Embryonic facial prominence (tissue), 1 donor: ENCODE results near the gene ANO3.
"Not testable (repeated sequence)": the region's sequence is repeated elsewhere in the genome, so short reads cannot be mapped to it uniquely, and the experiment has no call there.

Source experiments
- DNase-seq: peaks from one replicate; pipeline ENCODE4 v3.0.0-alpha.2; 2016; ENCODE audit errors: extremely low spot score

ANO3 gene

DNA sequence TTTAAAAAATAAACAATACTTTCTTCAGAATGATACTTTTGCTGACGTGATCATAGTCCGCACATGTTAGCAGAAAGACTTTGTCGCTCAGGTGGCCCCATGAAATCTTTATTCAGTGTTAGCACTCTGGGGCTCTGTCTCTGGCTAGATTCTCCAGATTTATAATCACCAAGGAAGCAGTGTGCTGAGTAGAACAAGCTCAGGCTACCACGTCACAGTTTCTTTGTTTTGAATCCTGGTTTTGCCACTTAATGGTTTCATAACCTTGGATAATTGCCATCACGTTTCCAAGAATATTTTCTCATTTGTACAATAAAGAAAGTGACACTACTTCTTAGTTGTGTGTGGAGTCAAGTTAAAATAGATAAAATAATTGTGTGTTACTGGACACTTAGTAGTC lies 244.0 kb downstream of the ANO3 start:
- DNase-seq = no peak

DNA sequence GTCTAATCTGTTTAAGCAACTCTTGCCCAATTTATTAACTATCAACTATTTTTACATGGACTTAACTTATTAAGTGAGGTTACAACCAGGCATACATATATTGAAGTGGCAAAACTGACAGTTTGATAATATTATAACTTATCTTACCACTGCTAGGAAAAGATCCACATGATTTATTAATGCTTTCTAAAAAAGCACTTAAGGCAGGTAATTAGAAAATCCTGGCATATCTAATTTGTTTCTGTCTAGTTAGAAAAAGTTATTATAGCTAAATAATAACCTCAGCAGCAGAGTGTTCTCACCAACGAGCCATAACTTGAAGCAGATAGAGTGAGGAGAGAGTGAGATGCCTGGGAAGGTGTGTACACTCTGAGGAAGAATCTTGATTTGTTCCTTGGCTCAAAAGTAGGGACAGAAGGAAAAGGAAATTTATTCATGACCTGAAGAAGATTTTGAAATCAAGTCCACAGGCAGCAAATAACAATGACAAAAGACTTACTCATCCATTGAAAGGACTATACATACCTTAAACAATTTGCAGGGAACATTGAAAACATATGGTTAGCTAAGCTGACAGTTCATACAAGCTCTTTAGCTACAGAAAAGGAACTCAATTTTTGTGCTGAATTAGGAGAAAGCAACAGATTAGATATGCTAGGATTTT lies 247.2 kb downstream of the ANO3 start:
- DNase-seq = no peak

DNA sequence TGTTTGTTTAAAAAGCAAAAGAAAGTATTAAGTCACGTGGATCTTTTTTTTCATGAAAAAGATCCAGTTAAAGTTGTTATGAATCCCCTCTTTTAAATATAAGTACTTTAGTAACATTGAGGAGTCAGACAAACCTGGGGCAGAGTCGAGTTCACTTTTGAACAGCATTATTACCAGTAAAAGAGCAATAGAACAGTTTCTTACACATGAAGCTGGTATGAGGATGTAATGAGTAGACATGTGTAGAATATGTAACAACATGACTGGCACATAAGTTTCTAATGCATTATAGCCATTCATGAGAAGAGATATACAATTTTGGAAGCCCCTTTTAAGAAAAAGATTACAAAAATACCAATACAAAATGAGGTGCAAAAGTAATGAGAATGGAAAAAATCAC lies 247.8 kb downstream of the ANO3 start:
- DNase-seq = no peak

DNA sequence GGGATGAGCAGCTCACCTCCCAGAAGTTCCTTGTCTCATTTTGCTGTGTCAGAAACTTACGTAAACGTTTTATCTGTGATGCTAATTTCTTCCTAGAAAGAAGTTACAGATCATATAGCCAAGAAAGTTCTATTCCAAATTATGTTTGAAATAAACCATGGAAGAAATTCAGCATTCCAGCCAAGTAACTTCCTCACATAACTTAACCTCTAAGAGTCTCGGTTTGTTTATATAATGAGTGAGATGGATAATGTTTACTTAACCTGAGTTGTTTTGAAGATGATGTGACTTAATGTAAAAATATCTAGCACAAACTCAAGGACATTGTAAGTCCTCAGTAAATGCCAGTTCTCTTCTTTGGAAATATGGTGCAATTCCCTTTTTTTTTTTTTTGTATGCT lies 249.0 kb downstream of the ANO3 start:
- DNase-seq = no peak

DNA sequence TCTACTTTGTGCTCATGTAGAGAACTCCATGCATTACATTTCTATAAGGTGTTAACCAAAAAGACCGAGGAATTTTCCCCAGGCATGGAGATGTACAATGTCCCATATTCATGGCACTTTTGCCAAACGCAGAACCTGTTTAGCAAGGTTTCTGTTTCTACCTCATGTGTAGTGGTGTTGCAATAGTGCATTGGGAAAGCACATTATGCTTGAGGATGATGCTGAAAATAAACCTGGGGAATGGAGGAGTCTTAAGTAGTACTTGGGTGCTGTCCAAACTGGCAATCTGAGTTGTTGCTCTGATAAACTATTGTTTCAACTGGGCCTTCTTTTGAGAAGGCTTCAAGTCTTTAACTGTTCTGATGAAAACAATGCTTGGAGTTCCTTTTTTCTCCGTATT lies 251.6 kb downstream of the ANO3 start:
- DNase-seq = no peak

DNA sequence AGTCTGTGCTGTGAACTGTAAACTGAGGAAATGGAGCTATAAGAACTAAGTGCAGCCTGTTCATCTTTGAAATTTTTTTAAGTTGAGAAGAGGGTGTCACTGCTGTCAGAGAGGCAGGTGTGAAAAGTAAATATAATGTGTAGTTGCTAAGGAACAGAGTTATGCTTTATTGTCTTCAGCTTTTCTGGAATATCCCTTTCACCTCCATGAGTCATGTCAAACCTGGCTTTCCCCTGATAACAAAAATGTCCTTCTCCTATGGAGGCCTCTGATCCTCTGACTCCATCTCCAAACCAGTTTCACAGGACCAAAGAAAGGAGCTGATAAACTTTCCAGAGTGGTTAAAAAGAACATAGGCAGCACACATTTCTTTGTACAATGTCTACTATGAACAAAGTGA lies 252.9 kb downstream of the ANO3 start:
- DNase-seq = no peak

DNA sequence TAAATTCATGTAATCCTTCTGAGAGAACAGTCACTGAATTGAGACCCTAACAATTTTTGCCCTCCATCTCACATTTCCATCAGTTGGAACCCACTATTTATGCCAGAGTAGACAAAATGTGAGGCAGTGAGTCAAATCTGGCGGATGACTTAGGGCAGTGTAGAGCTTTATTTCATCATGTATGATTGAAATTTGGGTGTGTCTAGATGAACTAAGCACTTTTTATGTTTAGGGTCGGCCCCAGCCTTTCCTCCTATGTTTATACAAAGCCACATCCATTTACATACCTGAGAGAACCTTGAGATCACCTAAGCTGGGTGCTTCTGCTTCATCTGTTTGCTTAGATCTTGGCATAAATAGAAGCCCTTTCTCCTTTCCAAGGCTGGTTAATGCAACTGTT lies 255.1 kb downstream of the ANO3 start:
- no peak for DNase-seq

DNA sequence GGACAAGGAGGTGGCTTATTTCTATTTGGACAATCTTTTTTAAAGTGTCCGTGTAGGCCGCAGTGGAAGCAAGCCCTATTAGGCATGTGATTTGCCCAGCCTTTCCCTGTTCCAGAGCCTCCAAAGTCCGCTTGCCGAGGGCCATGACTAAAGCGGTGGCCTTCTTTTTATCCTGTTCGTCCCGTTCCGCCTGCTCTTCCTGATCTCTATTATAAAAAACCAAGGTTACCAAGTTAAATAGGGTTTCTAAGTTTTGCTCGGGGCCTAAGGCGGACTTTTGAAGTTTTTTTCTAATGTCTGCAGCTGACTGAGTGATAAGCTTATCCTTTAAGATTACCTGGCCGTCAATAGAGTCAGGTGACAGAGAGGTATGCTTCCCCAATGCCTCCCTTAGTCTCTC lies 261.8 kb downstream of the ANO3 start:
- DNase-seq = no peak

DNA sequence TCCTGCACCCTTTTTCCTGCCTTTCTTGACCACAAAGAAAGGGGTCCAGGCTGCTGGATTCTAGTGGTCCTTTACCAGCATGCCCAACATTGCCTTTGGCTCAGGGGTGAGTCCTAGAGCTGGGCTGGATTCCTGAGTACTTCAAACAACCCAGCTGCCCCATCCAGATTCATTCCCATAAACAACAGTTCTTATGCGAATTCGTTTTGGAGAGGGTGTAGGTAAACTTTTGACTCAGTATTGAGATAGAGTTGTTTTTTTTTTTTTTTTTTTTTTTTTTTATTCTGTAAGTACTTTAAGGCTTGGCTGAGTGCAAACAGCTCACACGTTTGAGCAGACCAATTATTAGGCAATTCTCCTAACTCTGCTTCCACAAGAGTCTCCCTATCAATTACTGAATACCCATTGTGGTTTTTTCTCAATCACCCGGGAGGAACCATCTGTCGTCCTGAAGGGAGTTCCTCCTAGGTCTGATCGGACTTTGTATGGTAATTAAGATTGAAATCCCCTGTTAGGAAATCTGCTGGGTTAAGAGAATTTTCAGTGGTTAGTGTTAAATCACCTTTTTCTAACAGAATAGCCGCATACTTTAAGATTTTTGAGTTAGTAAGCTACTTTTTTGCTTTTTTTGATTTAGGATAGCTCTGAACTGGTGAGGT lies 263.4 kb downstream of the ANO3 start:
- DNase-seq = not testable (repeated sequence)

DNA sequence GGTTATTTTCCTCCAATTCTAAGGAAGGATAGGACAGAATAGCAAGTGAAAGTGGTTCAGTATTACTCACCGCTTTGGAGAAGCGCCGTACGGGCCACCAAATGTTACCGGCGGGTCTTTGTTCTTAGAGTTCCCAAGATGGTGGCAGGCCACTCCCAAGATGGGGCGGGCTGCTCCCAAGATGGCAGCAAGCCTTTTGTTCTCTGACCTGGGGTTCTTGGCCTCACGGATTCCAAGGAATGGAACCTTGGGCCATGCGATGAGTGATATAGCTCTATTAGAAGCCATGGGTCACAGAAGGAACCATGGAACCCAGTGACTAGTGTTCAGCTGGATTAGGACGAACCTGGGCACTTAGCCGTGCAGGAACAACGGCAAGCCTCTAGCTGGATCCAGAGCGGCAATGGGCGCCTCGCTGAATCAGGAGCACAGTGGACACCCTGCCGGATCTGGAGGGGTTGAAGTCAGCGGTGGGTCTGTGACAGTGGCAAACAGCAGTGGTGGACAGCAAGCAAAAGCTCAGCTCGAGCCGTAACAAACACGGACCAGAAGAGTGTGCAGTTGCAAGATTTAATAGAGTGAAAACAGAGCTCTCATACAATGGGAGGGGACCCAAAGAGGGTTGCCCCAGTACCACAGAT lies 265.2 kb downstream of the ANO3 start:
- not testable (repeated sequence) for DNase-seq

DNA sequence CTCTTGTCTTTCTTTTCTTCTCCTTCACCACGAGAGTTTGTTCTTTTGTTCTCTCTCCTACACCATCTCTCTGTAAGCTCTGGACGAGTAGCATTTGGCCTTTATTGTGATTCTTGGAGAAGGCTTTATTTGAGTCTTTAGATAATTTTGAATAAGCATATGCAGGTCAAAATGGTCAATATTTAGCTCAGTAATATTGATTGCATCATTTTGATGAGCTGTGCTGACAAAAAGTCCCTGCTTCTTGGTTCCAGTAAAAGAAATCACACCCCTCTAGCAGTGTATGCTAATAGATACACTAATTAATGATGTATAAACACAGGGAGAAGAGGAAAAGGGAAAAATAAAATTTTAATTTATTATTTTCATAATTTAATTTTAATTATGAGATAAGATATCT lies 266.0 kb downstream of the ANO3 start:
- no peak for DNase-seq

DNA sequence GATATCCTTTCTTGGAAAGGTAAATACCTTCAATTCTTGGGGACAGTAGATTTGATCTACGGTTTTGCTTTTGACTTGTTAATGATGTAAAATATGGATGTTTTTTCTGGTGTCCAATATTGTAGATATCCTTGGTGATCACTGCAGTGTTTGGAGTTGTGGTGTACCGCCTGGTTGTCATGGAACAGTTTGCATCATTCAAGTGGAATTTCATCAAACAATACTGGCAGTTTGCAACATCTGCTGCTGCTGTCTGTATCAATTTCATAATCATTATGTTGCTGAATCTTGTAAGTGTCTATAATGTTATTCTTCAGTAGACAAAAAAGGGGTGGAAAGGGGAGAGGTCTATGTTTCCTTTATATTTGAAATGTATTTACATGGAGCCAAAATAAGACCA lies 267.5 kb downstream of the ANO3 start:
- DNase-seq = no peak

DNA sequence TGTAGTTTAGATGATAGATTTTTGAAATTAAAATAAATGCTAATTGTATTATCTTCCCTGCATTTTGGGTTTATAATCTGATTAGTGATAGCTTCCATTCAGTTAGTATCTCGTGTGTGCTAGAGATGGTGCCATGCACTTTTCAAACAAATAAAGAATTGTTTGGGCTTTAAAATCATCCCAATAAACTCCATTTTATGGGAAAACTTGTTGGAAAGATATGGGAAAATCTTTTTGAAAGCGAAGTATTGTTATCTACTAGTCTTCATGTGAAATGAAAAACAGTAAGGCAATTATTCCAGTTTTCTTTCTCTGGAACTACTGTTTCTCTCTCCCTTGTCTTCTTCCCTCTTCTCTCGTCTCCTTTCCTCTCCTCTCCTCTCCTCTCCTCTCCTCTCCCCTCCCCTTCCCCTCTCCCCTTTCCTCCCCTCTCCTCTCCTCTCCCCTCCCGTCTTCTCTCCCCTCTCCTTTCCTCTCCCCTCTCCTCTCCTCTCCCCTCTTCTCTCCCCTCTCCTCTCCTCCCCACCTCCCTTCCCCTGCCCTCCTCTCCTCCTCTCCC lies 268.0 kb downstream of the ANO3 start:
- no peak for DNase-seq

DNA sequence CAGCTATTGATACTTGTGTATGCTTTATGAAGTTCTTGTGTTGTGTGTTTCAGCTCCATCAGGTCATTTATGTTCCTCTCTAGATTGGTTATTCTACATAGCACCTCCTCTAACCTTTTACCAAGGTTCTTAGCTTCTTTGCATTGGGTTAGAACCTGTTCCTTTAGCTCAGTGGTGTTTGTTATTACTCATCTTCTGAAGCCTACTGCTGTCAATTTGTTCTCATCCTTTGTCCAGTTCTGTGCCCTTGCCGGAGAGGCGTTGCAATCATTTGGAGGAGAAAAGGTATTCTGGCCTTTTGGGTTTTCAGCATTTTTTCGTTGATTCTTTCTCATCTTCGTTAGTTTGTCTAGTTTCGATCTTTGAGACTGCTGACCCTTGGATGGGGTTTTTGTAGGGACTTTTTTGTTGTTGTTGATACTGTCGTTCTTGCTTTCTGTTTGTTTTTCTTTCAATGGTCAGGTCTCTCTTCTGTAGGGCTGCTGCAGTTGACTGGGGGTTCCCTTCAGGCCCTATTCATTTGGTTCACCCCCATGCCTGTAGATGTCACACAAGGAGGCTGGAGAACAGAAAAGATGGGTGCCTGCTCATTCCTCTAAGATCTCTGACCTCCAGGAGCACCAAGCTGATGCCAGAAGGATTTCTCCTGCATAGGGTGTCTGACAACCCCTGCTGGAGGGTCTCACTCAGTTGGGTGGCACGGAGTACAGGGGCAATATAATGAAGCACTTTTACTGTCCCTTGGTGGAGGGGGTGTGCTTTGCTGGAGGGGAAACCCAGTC lies 276.0 kb downstream of the ANO3 start:
- no peak for DNase-seq

DNA sequence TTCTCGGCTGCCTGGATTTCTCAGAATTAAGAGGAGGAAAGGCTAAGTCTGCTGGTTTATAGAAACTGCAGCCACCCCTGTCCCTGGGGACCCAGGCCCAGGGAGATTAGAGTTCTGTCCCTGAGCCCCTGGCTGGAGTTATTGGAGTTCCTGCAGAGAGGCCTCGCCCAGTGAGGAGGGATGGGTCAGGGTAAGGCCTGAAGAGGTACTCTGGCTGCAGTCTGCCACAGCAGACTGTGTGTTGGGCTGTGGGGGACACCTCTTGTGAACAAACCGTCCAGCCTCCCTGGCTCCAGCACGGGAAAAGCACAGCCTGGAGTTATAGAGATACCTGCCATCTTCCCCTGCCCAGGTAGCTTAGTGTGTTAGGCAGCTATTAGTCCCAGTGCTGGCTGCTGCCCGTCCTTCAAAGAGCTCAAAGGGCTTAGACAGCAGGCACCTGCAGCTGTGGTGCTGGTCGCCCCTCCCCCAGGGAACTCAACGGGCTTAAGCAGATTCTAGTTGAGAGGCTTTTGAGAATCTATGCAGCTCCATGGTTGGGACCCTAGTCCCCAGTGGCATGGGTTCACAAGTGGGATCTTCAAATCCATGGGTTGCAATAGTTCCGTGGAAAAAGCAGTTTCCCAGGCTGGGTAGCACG lies 276.7 kb downstream of the ANO3 start:
- no peak for DNase-seq

DNA sequence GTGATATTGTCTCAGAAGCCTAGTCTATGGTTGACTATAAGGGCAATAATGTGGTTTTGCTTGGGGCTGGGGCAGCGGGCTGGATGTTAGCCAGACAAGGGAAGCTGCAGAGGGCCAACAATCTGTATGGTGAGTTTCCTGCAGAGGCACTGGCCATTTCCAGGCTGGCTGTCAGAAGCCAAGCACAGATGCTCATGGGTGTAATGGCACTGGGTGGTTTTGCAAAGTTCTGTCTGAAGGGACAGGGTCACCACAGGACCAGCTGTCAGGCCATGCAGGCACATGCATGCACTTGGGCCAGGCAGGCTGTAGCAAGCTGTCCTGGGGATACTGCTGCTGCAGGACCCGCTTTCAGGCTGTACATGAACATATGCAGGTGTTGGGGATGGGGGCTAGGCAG lies 281.8 kb downstream of the ANO3 start:
- no peak for DNase-seq

DNA sequence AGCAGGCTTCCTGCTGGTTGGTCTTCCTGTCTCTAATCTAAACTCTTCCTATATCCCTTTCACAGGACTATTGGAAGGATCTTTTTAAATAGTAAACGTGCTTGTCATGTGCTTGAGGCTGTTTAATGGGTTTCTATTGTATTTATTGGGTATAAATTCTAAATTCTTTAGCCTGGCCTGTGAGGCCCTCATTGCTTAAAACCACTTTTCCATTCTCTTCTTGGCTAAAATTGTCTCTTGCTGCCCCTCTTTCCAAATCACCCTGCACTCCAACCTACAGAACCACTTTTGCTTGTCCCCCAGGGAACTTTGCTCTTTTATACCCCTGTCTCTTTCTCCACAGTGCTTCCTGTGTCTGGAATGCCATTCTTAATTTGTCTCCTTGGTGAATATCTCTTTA lies 286.5 kb downstream of the ANO3 start:
- no peak for DNase-seq

DNA sequence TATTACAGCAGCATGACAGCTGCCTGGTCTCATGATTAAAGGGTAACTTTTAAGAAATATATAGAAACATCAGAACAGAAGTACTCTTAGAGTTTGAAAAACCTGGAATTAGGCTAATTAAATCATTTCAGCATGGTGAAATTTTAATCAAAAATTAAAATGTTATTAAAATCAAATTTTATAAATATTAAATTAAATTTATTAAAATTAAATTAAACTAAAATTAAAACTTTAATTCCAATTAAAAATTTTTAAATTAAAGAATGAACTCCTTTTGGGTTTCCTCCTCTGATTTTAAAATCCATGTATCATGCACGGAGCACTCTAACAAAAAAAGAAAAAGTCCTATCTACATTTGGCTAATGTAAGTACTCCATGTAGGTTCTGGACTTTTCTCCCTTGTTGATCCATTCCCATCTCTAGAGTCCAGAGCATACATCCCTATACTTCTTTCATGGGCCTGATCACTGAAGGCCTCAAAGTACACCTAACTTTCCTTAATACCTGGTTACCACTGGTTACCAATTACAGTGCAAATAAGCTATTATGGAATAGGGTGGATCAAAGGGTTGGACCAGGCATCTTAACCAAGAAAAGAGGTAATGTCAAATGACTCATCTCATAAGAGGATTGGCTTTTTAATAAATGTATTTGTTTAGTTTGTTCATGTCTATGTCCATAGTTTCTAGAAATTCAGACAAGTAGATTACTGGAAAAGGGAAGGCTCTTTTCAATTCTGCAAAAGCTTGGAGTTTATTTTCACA lies 288.5 kb downstream of the ANO3 start:
- DNase-seq = no peak

DNA sequence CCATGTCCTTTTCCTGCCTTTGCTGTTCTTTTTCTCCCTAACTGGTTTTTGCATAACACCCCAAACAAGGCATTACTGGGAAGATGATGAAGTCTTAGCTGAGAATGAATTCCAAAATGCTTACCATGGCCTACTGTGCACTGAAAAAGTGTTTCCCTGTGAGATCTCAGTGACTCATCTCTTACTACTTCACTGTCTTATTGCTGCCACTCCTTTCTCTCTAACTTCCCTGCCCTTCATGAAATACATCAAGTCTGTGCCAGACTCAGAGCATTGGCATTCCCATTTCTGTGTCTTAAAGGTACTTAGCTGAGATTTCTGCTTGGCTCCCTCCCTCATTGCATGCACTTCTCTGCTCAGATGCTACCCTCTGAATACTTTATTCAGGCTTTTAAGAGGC lies 289.2 kb downstream of the ANO3 start:
- DNase-seq = no peak

DNA sequence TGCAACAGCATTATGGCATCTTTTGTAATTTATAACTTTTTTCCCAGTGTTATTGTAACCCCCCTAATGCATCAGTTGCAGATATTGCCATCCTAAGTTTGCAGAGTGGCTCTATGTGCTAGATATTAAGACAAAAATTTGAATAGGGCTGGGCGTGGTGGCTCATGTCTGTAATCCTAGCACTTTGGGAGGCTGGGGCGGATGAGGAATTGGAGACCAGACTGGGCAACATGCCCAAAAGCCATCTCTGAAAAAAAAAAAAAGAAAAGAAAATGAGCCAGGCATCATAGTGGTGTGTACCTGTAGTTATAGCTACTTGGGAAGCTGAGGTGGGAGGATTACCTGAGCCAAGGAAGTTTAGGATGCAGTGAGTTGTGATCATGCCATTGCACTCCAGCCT lies 290.3 kb downstream of the ANO3 start:
- no peak for DNase-seq

DNA sequence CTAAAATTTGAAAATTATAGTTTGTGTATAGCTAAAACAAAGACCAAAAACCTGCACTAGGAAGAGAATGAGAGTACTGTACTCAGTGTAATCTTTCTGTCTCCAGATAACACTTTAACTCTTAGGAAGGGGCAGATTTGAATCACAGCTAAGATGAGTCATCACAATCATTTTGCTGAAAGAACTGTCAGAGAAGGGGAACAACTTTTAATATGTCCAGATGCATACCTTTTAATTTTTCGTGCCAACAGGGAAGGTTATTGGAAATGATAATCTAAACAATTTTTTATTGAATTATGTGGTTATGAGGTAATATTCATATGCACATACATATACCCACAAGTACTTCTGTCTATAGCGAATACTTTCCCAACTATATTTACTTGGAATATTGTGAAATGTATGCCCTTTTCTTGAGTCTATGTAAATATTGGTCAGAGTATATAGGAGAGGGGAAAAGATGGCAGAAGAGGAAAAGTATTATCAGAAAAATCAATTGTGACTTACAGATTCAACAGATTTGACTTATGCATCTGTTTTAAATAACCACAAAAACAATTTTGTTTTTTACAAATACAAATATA lies 291.2 kb downstream of the ANO3 start:
- DNase-seq = no peak
